Activated B cell treated with CpG ODN at 0.5 μM for 24 hours (primary cell): ENCODE data around the gene INTS1. TPM values are rescaled to one million over a fixed set of nuclear protein-coding genes. Genes with fewer than 3 reads are reported as not detected.

Experiments
- ATAC-seq: fragments of 200-7000 bp; cut with Tn5 transposase; one replicate; pipeline ENCODE4 v1.10.0; 2021; ENCODE audit warnings: low read depth, mild to moderate bottlenecking, moderate library complexity
- CTCF ChIA-PET: fragments of 350-600 bp; sonication (Branson Sonifier 250); formaldehyde crosslinking; loops from one replicate; lab custom pipeline; 2021; ENCODE audit warnings: antibody characterized with exemption; lab: Charles Lee
- POLR2A ChIA-PET: fragments of 350-600 bp; sonication (Branson Sonifier 250); formaldehyde crosslinking; loops from one replicate; lab custom pipeline; 2021; ENCODE audit warnings: antibody characterized with exemption; lab: Charles Lee
- DNase-seq: peaks from one replicate; pipeline ENCODE4 v3.0.0; 2022
- H3K27ac Mint-ChIP-seq: one replicate; pipeline ENCODE4 v1.8.0; 2020; ENCODE audit warnings: mixed read lengths
- H3K27me3 Mint-ChIP-seq: one replicate; pipeline ENCODE4 v1.8.0; 2021; ENCODE audit warnings: mixed read lengths
- H3K36me3 Mint-ChIP-seq: one replicate; pipeline ENCODE4 v1.8.0; 2021; ENCODE audit warnings: low read depth, mixed read lengths
- H3K4me1 Mint-ChIP-seq: one replicate; pipeline ENCODE4 v1.8.0; 2021; ENCODE audit warnings: mixed read lengths
- H3K4me3 Mint-ChIP-seq: one replicate; pipeline ENCODE4 v1.8.0; 2020; ENCODE audit warnings: mild to moderate bottlenecking, mixed read lengths
- H3K9me3 Mint-ChIP-seq: one replicate; pipeline ENCODE4 v1.8.0; 2020; ENCODE audit warnings: mixed read lengths
- CTCF ChIP-seq: fragments of 200-600 bp; IDR thresholded peaks from one replicate; pipeline ENCODE4 v1.8.0; 2022; ENCODE audit warnings: antibody characterized with exemption, mild to moderate bottlenecking
- intact Hi-C: fragments of 100-400 bp; cut with micrococcal nuclease; formaldehyde crosslinking; loops from one replicate; pipeline ENCODE4 v1.15.1; 2024
- total RNA-seq: library from RNA; stranded (reverse); gene quantifications from 2 replicates; pipeline ENCODE4 v1.2.3, GENCODE V29; 2022

INTS1 gene
- total RNA-seq, 1 donor from 2014 or later: 110 TPM

GRCh38 chr7:1525409-1525808, 21.2 kb upstream of the INTS1 start:
- ATAC-seq: no peak
- H3K27ac Mint-ChIP-seq: no peak overlapping the region

GRCh38 chr7:1523844-1524243, 19.7 kb upstream of the INTS1 start:
- H3K36me3 Mint-ChIP-seq: no peaks in the 10 kb centered on the region
- POLR2A ChIA-PET: no interaction called here
- H3K27me3 Mint-ChIP-seq: peaks cover 4% of the 10 kb centered on the region
- H3K27ac Mint-ChIP-seq: no peak overlapping the region
- H3K4me3 Mint-ChIP-seq: no peak overlapping the region
- peaks cover 2% of the 10 kb centered on the region for H3K4me1 Mint-ChIP-seq
- no peak for DNase-seq
- intact Hi-C loops: no loop called here
- TF ChIP-seq CTCF: no peak
- no peak for ATAC-seq
- peaks cover 5% of the 10 kb centered on the region for H3K9me3 Mint-ChIP-seq
- CTCF ChIA-PET: no interaction called here

More at GRCh38 chr7:1525409-1525808, 21.2 kb upstream of the INTS1 start:
- peaks cover 4% of the 10 kb centered on the region for H3K27me3 Mint-ChIP-seq
- no peak for TF ChIP-seq CTCF
- peaks cover 6% of the 10 kb centered on the region for H3K4me1 Mint-ChIP-seq
- no peak overlapping the region for H3K4me3 Mint-ChIP-seq
- intact Hi-C loops: no loop called here
- DNase-seq: no peak
- ChIA-PET POLR2A (no interaction called here), CTCF (interaction anchor here (0.5 to 0.9 kb wide), 2 partner anchors 626 to 1511 kb away, joined by 3 read pairs; no protein-coding TSS in a partner anchor)
- no peaks in the 10 kb centered on the region for H3K9me3 Mint-ChIP-seq
- no peaks in the 10 kb centered on the region for H3K36me3 Mint-ChIP-seq

- peaks cover 2% of the 10 kb centered on the region for H3K4me1 Mint-ChIP-seq
- H3K4me3 Mint-ChIP-seq: no peak overlapping the region
- H3K27me3 Mint-ChIP-seq: peaks cover 4% of the 10 kb centered on the region
- H3K36me3 Mint-ChIP-seq: no peaks in the 10 kb centered on the region
- POLR2A ChIA-PET: no interaction called here
- ATAC-seq (no peak), DNase-seq (no peak)
- CTCF ChIA-PET: no interaction called here
- intact Hi-C loops: no loop called here
- H3K9me3 Mint-ChIP-seq: peaks cover 5% of the 10 kb centered on the region
- TF ChIP-seq CTCF: no peak
- H3K27ac Mint-ChIP-seq: no peak overlapping the region
These were observed 19.0 kb upstream of the INTS1 start for GRCh38 chr7:1523208-1523607.

GRCh38 chr7:1521456-1521855, 17.3 kb upstream of the INTS1 start:
- CTCF ChIA-PET: no interaction called here
- H3K27me3 Mint-ChIP-seq: peaks cover 4% of the 10 kb centered on the region

More at GRCh38 chr7:1521456-1521855, 17.3 kb upstream of the INTS1 start:
- H3K27ac Mint-ChIP-seq: no peak overlapping the region
- TF ChIP-seq CTCF: no peak
- peak; percentile 34 for ATAC-seq
- H3K36me3 Mint-ChIP-seq: no peaks in the 10 kb centered on the region
- intact Hi-C loops: no loop called here
- peaks cover 5% of the 10 kb centered on the region for H3K9me3 Mint-ChIP-seq
- no peak overlapping the region for H3K4me3 Mint-ChIP-seq
- DNase-seq: no peak
- peaks cover 2% of the 10 kb centered on the region for H3K4me1 Mint-ChIP-seq
- POLR2A ChIA-PET: interaction anchor here (1.1 kb wide), 1 partner anchor 9 kb away, joined by 3 read pairs; the partner anchor contains the start of gene MAFK
